HT-29 (cell line): ENCODE measurements around the gene TPM3. TPM values are rescaled to one million over a fixed set of nuclear protein-coding genes. Genes with fewer than 3 reads are reported as not detected.
A peak's percentile ranks its signal among the peaks of the same experiment; 100 is the strongest.
"Not testable (repeated sequence)": the region's sequence is repeated elsewhere in the genome, so short reads cannot be mapped to it uniquely, and the experiment has no call there.

Experiments used
- DNase-seq: peaks from one replicate; pipeline ENCODE4 v3.0.0-alpha.2; 2015; ENCODE audit warnings: low spot score
- total RNA-seq: library from RNA; depleted of rRNA; stranded (reverse); fragments of >200 nt; shearing (Covaris generic); gene quantifications from 2 replicates; pipeline ENCODE4 v1.2.3, GENCODE V29; 2014

Gene TPM3
- total RNA-seq, 1 experiment from 2014 or later: 315 TPM

- DNase-seq: peak; percentile 43
Measured at GRCh38 chr1:154206196-154206595, 14.3 kb upstream of the TPM3 start, which contains the start of gene CFAP141. CFAP141 (minus strand) TSS chr1:154206333; CDS start chr1:154206307, 26 bp downstream.

DNA sequence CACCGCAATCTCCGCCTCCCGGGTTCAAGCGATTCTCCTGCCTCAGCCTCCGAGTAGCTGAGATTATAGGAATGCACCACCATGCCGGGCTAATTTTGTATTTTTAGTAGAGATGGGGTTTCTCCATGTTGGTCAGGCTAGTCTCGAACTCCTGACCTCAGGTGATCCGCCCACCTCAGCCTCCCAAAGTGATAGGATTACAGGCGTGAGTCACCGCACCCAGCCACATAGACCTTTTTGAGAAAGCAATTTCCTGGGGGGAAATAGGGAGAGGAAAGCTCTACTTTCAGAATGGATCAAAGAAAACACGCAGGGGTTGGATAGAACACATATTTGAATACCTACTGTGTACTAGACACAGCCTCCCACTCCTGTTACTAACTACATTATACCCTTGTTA is 13.9 kb upstream of the TPM3 start:
- not testable (repeated sequence) for DNase-seq

DNA sequence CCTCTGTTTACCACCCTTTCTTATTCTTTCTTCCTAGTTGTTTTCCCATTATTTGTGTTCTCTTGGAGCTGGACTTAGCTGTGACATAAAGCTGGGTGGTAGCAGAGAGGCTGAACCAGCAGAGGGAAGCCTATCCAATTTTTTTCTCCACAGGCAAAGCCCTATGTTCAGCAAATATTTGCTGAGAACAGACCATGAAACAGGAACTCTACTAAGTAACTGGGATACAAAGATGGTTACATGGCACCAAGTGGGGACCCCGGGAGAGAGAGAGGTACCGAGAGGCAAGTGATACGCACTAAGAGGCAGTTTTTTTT is 7.6 kb upstream of the TPM3 start:
- DNase-seq: no peak

- peak; percentile 80 for DNase-seq
Measured at GRCh38 chr1:154198756-154199562, 7.1 kb upstream of the TPM3 start.

GRCh38 chr1:154193821-154194220 is 1.9 kb upstream of the TPM3 start:
- DNase-seq: peak; percentile 31

- no peak for DNase-seq
Measured at GRCh38 chr1:154192476-154192875, 576 bp upstream of the TPM3 start.

GRCh38 chr1:154190550-154190949 is 1.4 kb downstream of the TPM3 start:
- DNase-seq: no peak

- no peak for DNase-seq
Measured at GRCh38 chr1:154186852-154187501, 4.9 kb downstream of the TPM3 start.

DNA sequence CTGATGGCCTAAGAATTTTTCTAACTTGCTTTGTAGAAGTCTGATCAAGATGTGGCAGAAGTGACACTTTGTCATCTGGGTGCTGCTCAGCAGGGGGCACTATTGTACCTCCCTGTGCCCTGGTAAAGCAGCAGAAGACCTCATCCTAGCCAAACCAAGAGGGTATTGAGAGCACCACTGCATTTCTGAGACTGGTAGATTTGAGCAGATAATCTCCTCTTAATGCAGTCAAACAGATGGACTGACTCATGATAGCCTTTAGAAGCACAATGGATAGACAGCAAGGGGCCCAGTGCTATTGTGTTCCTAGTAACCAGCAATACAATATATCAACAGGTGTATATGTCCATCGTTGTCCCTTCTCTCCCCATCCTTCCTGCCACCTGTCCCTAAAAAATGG is 5.7 kb downstream of the TPM3 start:
- peak; percentile 66 for DNase-seq

GRCh38 chr1:154183046-154183915 is 8.6 kb downstream of the TPM3 start:
- peak; percentile 98 for DNase-seq

GRCh38 chr1:154182344-154183045 is 9.4 kb downstream of the TPM3 start:
- peak; percentile 85 for DNase-seq

DNA sequence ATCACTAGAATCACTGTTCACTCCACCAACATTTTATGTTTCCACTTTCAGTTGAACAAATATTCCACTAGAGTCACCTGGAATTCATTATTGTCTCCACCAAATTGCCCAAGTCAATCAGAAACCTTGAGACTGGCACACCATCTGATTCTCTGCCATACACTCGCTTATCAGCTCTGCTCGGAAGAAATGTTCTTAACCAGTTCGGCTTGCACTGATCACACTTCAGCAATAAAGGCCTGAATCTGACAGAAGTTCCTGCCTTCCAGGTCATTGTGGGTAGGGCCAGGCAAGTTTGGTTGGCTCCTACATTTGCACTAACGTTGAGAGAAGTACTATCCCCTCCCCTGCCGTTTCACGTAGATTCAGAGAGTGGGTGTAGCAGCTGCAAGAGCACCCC is 10.0 kb downstream of the TPM3 start:
- DNase-seq: no peak

GRCh38 chr1:154179946-154180687 is 11.8 kb downstream of the TPM3 start:
- DNase-seq: peak; percentile 68

GRCh38 chr1:154178911-154179811 is 12.7 kb downstream of the TPM3 start:
- no peak for DNase-seq

DNA sequence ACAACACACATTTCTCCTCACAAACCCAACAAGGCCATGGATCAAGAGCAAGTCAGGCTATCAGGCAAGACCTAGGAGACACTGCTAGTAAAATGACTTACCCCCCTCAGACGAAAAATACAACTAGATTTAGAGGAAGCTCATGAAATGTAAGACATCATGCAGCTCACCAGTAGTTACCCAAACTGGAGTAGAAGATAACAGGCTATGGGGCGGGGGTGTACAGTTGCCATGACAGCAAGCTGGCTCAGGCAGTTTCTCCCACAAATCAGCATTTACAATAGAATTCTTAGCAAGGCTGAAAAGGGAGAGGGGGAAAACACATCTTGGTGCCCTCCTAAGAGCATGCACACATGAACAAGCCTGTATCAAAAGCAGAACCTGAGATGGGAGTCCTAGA is 13.9 kb downstream of the TPM3 start:
- DNase-seq: no peak

- no peak for DNase-seq
Measured at GRCh38 chr1:154176337-154176736, 15.6 kb downstream of the TPM3 start.

GRCh38 chr1:154174654-154175053 is 17.2 kb downstream of the TPM3 start:
- DNase-seq: no peak

DNA sequence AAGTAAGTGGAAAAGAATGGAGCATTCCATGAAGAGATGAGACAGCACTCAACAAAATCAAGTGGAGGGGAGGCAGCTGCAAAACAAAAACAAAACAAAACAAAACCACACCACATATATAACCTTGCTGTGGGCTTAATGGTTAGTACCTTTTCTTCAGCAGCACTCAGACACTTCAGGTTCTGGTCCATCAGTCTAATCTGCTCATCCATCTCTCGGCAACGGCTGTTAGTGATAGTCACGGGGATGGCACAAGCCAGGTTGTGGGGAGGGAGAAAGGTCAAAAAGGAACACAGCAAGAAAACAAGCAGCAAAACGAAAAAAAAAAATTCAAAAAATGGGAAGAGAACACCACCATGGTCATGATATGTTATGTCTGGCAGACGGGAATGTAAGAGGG is 20.0 kb downstream of the TPM3 start:
- no peak for DNase-seq

- DNase-seq: no peak
Measured at GRCh38 chr1:154171223-154171583, 20.7 kb downstream of the TPM3 start.
